Activated CD8-positive, alpha-beta memory T cell treated with anti-CD3 and anti-CD28 coated beads, Interleukin-2, amount 10 ng/mL, durations not matched to agents 7 days and 5 days (primary cell): Measurements from ENCODE around the gene CLCN6. TPM values are rescaled to one million over a fixed set of nuclear protein-coding genes. Genes with fewer than 3 reads are reported as not detected.

Experiments used
- ATAC-seq: fragments of 150-1000 bp; cut with Tn5 transposase; one replicate; pipeline ENCODE4 v1.10.0; 2021; ENCODE audit warnings: moderate library complexity
- CTCF ChIA-PET: fragments of 350-600 bp; sonication (Branson Sonifier 250); formaldehyde crosslinking; loops from one replicate; lab custom pipeline; 2021; ENCODE audit warnings: antibody characterized with exemption; lab: Charles Lee
- DNase-seq: peaks from one replicate; pipeline ENCODE4 v3.0.0-alpha.2; 2020
- H3K27ac Mint-ChIP-seq: one replicate; pipeline ENCODE4 v1.8.0; 2021; ENCODE audit warnings: mild to moderate bottlenecking, mixed read lengths
- H3K27me3 Mint-ChIP-seq: one replicate; pipeline ENCODE4 v1.8.0; 2021; ENCODE audit warnings: mixed read lengths
- H3K36me3 Mint-ChIP-seq: one replicate; pipeline ENCODE4 v1.8.0; 2021; ENCODE audit warnings: mild to moderate bottlenecking, mixed read lengths
- H3K4me1 Mint-ChIP-seq: one replicate; pipeline ENCODE4 v1.8.0; 2021; ENCODE audit warnings: mixed read lengths
- H3K4me3 Mint-ChIP-seq: one replicate; pipeline ENCODE4 v1.8.0; 2021; ENCODE audit warnings: mild to moderate bottlenecking, moderate library complexity, mixed read lengths
- H3K9me3 Mint-ChIP-seq: one replicate; pipeline ENCODE4 v1.8.0; 2022; ENCODE audit warnings: low read depth, mixed read lengths
- total RNA-seq, 2 experiments: library from RNA; stranded (reverse); gene quantifications; one replicate each; pipeline ENCODE4 v1.2.3, GENCODE V29; 2021

Gene CLCN6
- total RNA-seq, 2 experiments from 2014 or later = 20.0 to 21.1 TPM

DNA sequence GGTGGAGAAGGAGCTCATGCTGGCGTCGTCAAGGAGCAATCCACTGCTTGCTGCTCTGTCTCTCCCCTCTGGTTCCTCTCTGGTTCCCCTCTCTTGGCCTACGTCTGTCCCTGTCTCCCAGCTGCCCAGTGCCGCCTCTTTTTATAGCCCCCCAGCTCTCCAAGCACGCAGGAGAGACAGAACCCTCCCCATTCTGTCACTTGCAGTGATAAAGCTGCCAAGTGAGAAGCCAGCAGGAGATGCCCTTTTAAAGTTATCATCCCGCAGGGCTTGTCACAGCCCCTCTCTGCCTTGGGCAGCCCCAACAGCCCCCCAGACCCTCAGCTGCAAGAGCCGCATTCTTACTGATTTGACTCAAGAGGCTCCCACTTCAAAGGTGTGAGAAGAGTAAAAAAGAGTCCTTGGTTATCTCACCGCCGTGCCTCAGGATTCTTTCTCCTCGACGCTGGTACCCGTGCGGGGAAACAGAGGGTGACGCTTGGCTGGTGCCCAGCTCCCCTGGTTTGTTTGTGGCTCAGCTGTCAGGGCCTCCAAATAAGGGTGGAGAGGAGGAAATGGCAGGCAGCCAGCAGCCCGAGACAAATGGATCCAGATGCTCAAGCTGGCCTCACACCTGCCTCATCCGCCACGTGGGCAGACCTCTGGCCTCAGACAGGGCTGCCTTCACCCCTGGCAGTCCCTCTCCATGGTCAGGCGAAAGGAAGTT lies 41.8 kb downstream of the CLCN6 start, which contains the start of gene NPPA:
TSS of gene NPPA (minus strand) at position 117 of the 706 bp plus-strand sequence. CDS start at position 18, 99 bp downstream.
- H3K9me3 Mint-ChIP-seq = no peaks in the 10 kb centered on the region
- no peak for DNase-seq
- ATAC-seq = no peak
- H3K4me1 Mint-ChIP-seq = no peaks in the 10 kb centered on the region
- H3K36me3 Mint-ChIP-seq = peaks cover 3% of the 10 kb centered on the region
- CTCF ChIA-PET = interaction anchor here (1.5 kb wide), 1 partner anchor 9 kb away, joined by 9 read pairs; no protein-coding TSS in a partner anchor
- H3K4me3 Mint-ChIP-seq = no peak within 1 kb of the TSS
- no peak within 1 kb of the TSS for H3K27ac Mint-ChIP-seq
- H3K27me3 Mint-ChIP-seq = peaks cover 2% of the 10 kb centered on the region

GRCh38 chr1:11848373-11848700 lies 42.3 kb downstream of the CLCN6 start:
- Mint-ChIP-seq H3K9me3 (no peaks in the 10 kb centered on the region), H3K4me1 (no peaks in the 10 kb centered on the region), H3K36me3 (peaks cover 3% of the 10 kb centered on the region), H3K27ac (no peak overlapping the region), H3K4me3 (no peak overlapping the region), H3K27me3 (peaks cover 6% of the 10 kb centered on the region)
- DNase-seq (no peak), ATAC-seq (no peak)
- CTCF ChIA-PET = interaction anchor here (1.5 kb wide), 1 partner anchor 10 kb away, joined by 9 read pairs; no protein-coding TSS in a partner anchor

DNA sequence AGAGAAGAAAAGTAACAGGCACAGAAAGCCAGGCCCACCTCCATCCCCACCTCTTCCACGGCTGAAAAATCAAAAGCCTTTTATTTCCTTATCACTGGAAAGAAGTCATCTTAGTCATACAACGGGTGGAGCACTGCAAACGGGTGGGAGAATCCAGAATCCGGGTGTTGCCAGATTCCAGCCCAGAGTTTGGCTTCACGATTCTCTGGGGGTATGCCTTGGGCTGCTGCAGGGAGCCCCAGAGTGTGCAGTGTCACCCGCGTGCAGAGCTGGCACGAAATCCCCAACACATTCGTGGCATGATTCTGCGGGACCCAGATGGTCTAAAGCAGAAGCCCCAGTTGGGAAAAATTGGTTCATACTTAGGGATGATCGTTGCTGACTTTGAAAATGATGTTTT lies 44.2 kb downstream of the CLCN6 start:
- CTCF ChIA-PET = interaction anchor here (1.0 kb wide), 1 partner anchor 12 kb away, joined by 4 read pairs; no protein-coding TSS in a partner anchor
- Mint-ChIP-seq H3K4me3 (no peak overlapping the region), H3K27ac (no peak overlapping the region), H3K36me3 (peaks cover 3% of the 10 kb centered on the region), H3K4me1 (no peaks in the 10 kb centered on the region), H3K27me3 (peaks cover 12% of the 10 kb centered on the region), H3K9me3 (no peaks in the 10 kb centered on the region)
- DNase-seq = no peak
- no peak for ATAC-seq

GRCh38 chr1:11851180-11851579 lies 45.2 kb downstream of the CLCN6 start:
- Mint-ChIP-seq H3K36me3 (no peaks in the 10 kb centered on the region), H3K9me3 (no peaks in the 10 kb centered on the region), H3K27me3 (peaks cover 16% of the 10 kb centered on the region), H3K27ac (no peak overlapping the region), H3K4me3 (no peak overlapping the region), H3K4me1 (no peaks in the 10 kb centered on the region)
- CTCF ChIA-PET = interaction anchor here (2.6 kb wide), 1 partner anchor 13 kb away, joined by 6 read pairs; no protein-coding TSS in a partner anchor
- DNase-seq = no peak
- ATAC-seq = no peak

DNA sequence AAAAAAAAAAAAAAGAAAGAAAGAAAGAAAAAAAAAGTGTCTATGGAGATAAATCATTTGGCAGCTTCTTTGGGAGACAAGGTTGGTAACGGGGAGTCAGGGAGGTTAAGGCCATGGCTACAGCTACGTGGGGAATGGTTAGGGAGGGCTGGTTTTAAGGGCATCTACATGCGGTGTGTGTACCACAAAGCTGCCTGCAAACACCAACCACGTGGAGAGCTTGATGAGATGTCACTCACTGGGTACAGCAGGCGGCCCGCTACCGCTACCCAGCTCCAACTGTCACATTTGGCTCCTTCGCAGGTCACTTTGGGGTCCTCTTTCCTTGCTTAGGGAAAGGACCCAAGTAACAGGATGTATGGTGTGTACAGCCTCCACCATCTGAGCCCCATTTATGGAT lies 48.5 kb downstream of the CLCN6 start:
- Mint-ChIP-seq H3K27ac (no peak overlapping the region), H3K9me3 (no peaks in the 10 kb centered on the region), H3K36me3 (no peaks in the 10 kb centered on the region), H3K4me3 (no peak overlapping the region), H3K4me1 (peaks cover 2% of the 10 kb centered on the region), H3K27me3 (peaks cover 48% of the 10 kb centered on the region)
- CTCF ChIA-PET = interaction anchor here (0.8 to 1.8 kb wide), 2 partner anchors 16 to 40 kb away, joined by 3 read pairs; no protein-coding TSS in a partner anchor
- ATAC-seq = no peak
- DNase-seq = no peak

DNA sequence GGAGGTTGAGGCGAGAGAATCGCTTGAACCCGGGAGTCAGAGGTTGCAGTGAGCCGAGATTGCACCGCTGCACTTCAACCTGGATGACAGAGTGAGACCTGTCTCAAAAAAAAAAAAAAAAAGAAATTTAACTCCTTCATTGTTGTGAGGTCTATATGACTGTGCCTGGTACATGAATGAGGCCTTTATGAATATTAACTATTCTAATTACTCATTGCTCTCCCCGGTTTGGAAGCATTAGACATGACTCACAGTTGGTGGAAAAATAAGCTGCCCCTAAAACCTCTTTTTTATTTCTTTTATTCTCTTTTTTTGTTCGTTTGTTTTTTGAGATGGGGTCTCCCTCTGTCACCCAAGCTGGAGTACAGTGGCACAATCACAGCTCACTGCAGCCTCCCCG lies 49.4 kb downstream of the CLCN6 start:
- ATAC-seq = no peak
- H3K4me1 Mint-ChIP-seq = peaks cover 2% of the 10 kb centered on the region
- H3K9me3 Mint-ChIP-seq = no peaks in the 10 kb centered on the region
- H3K4me3 Mint-ChIP-seq = no peak overlapping the region
- no peak overlapping the region for H3K27ac Mint-ChIP-seq
- H3K27me3 Mint-ChIP-seq = peaks cover 57% of the 10 kb centered on the region
- CTCF ChIA-PET = no interaction called here
- DNase-seq = no peak
- no peaks in the 10 kb centered on the region for H3K36me3 Mint-ChIP-seq

DNA sequence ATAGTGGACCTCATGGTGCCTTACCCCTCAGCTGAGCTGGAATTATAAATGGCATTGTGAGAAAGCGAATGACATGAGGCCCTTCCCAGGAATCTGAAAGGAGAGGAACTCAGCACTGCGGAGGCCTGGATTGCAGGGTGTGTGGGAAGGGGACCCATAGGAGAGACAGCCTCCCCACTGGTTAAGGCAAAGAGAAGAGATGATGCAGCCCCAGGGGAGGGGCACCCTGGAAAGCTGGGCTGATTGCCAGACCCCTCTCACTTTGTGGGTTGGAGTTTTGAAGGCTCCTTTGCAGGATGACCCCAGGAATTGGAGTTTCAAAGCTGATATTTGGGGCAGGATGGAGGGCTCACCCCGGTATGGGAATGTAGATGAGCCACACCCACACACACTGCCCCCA lies 50.7 kb downstream of the CLCN6 start:
- H3K9me3 Mint-ChIP-seq = no peaks in the 10 kb centered on the region
- CTCF ChIA-PET = no interaction called here
- ATAC-seq (no peak), DNase-seq (no peak)
- H3K27me3 Mint-ChIP-seq = peaks cover 70% of the 10 kb centered on the region
- no peak overlapping the region for H3K27ac Mint-ChIP-seq
- peaks cover 2% of the 10 kb centered on the region for H3K4me1 Mint-ChIP-seq
- no peaks in the 10 kb centered on the region for H3K36me3 Mint-ChIP-seq
- H3K4me3 Mint-ChIP-seq = no peak overlapping the region

- no peak overlapping the region for H3K27ac Mint-ChIP-seq
- H3K4me3 Mint-ChIP-seq = no peak overlapping the region
- H3K27me3 Mint-ChIP-seq = peaks cover 72% of the 10 kb centered on the region
These were observed 51.3 kb downstream of the CLCN6 start for GRCh38 chr1:11857164-11857851.

GRCh38 chr1:11858158-11858557 lies 52.2 kb downstream of the CLCN6 start:
- Mint-ChIP-seq H3K36me3 (no peaks in the 10 kb centered on the region), H3K27me3 (peaks cover 72% of the 10 kb centered on the region), H3K27ac (no peak overlapping the region), H3K4me3 (no peak overlapping the region), H3K9me3 (no peaks in the 10 kb centered on the region), H3K4me1 (peaks cover 2% of the 10 kb centered on the region)
- ATAC-seq (no peak), DNase-seq (no peak)
- CTCF ChIA-PET = no interaction called here

More at GRCh38 chr1:11857164-11857851, 51.3 kb downstream of the CLCN6 start:
- Mint-ChIP-seq H3K9me3 (no peaks in the 10 kb centered on the region), H3K4me1 (peaks cover 2% of the 10 kb centered on the region), H3K36me3 (no peaks in the 10 kb centered on the region)
- CTCF ChIA-PET = no interaction called here
- no peak for DNase-seq
- ATAC-seq = no peak

GRCh38 chr1:11858613-11858967 lies 52.6 kb downstream of the CLCN6 start, which contains the start of gene NPPB:
Gene NPPB, minus strand, starts transcription at chr1:11858945. Its CDS starts 112 bp downstream, at chr1:11858833.
- Mint-ChIP-seq H3K4me3 (no peak within 1 kb of the TSS), H3K4me1 (peaks cover 2% of the 10 kb centered on the region), H3K36me3 (no peaks in the 10 kb centered on the region), H3K27me3 (peaks cover 69% of the 10 kb centered on the region), H3K27ac (no peak within 1 kb of the TSS), H3K9me3 (no peaks in the 10 kb centered on the region)
- CTCF ChIA-PET = no interaction called here
- DNase-seq (no peak), ATAC-seq (no peak)

DNA sequence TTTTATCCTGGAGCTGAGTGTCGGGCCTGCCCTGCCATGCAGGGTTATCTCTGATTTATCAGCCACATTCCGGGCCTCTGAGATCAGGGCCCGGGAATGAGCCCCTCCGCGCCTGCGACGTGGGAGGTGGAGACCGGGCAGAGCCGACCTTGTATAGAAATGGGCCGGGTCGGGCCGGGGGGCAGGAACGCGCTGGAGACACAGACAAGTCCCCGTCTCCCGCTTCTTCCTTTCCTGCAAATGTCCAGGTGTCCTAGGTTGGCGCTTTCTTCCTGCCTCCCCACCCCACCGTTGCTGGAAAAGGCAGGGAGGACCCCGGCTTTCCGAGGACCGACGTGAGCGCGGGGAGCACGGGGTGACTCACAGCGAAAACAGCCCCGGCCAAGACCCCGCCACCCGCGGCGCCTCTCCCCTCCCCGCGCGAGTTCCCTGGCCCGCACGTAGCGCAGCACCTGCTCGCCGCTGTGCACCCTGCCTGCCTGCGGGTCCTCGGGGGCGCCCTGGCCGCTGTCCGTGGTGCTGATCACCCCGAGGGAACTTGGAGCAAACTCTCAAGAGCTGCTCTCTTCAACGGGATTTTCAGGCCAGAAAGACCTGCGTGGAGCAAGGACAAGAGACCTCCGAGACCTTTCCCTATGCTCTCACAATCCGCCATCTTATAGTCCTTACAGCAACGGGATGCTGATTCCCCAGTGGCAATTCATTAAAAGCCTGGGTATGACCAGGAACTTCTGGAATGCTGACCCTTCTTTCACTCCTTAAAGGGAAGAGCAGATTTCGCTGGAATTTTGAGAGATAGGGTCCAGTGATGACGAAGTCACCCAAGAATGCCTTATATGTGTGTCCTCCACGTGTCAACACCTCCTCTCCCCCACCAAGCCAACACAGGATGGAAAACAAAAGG lies 53.2 kb downstream of the CLCN6 start:
- H3K4me3 Mint-ChIP-seq = no peak overlapping the region
- no peak overlapping the region for H3K27ac Mint-ChIP-seq
- ATAC-seq = peak; percentile 88
- no peaks in the 10 kb centered on the region for H3K9me3 Mint-ChIP-seq
- DNase-seq = peak; percentile 82
- H3K4me1 Mint-ChIP-seq = peaks cover 2% of the 10 kb centered on the region
- peaks cover 71% of the 10 kb centered on the region for H3K27me3 Mint-ChIP-seq
- H3K36me3 Mint-ChIP-seq = no peaks in the 10 kb centered on the region
- CTCF ChIA-PET = interaction anchor here (1.0 kb wide), 1 partner anchor 14 kb away, joined by 3 read pairs; no protein-coding TSS in a partner anchor

GRCh38 chr1:11860083-11860482 lies 54.1 kb downstream of the CLCN6 start:
- H3K36me3 Mint-ChIP-seq = no peaks in the 10 kb centered on the region
- no peaks in the 10 kb centered on the region for H3K9me3 Mint-ChIP-seq
- peaks cover 2% of the 10 kb centered on the region for H3K4me1 Mint-ChIP-seq
- H3K27me3 Mint-ChIP-seq = peaks cover 74% of the 10 kb centered on the region
- DNase-seq (no peak), ATAC-seq (no peak)
- no peak overlapping the region for H3K4me3 Mint-ChIP-seq
- CTCF ChIA-PET = interaction anchor here (1.0 kb wide), 1 partner anchor 14 kb away, joined by 3 read pairs; no protein-coding TSS in a partner anchor
- no peak overlapping the region for H3K27ac Mint-ChIP-seq

- H3K9me3 Mint-ChIP-seq = no peaks in the 10 kb centered on the region
- H3K27ac Mint-ChIP-seq = no peak overlapping the region
- CTCF ChIA-PET = no interaction called here
- peaks cover 2% of the 10 kb centered on the region for H3K4me1 Mint-ChIP-seq
- no peak for ATAC-seq
- H3K27me3 Mint-ChIP-seq = peaks cover 71% of the 10 kb centered on the region
- DNase-seq = no peak
- no peaks in the 10 kb centered on the region for H3K36me3 Mint-ChIP-seq
- no peak overlapping the region for H3K4me3 Mint-ChIP-seq
These were observed 54.6 kb downstream of the CLCN6 start for GRCh38 chr1:11860587-11860986.
